Measurements from ENCODE around the gene FAM149A.

FAM149A gene

GRCh38 chr4:186201535-186202230 is 97.2 kb downstream of the FAM149A start:
- WGBS (ENCODE audit: extremely low coverage, insufficient coverage, insufficient read length), result no CpG with 5 or more reads among the region's 9 CpGs

GRCh38 chr4:186202490-186203140 is 98.1 kb downstream of the FAM149A start:
- Histone ChIP-seq H3K4ac (ENCODE audit: low read depth, low read length) (no peak overlapping the region), H3K4me2 (ENCODE audit: low read length) (no peak overlapping the region), H3K23ac (ENCODE audit: low read length) (no peak overlapping the region), H3K9ac (ENCODE audit: low read length) (no peak overlapping the region), H3K4me1 (ENCODE audit: control insufficient read depth in 1 of 2, insufficient read depth in 2 of 2, low read length in 2 of 2) (no peaks in the 10 kb centered on the region), H3K4me3 (ENCODE audit: low read depth, low read length) (no peak overlapping the region), H3K36me3 (ENCODE audit: control insufficient read depth in 1 of 2, insufficient read depth in 2 of 2, low read length in 2 of 2) (no peaks in the 10 kb centered on the region), H2BK120ac (ENCODE audit: insufficient read depth, low read length, poor library complexity) (no peak overlapping the region), H3K79me1 (ENCODE audit: low read length) (no peaks in the 10 kb centered on the region), H4K12ac (ENCODE audit: low read depth, low read length) (no peak overlapping the region), H2BK5ac (ENCODE audit: low read depth, low read length, poor library complexity) (no peak overlapping the region), H3K18ac (ENCODE audit: low read length) (no peak overlapping the region), H4K91ac (ENCODE audit: low read depth, low read length) (no peak overlapping the region), H2AK5ac (ENCODE audit: low read length) (no peak overlapping the region), H3K27ac (ENCODE audit: low read depth, low read length) (no peak overlapping the region), H2AFZ (ENCODE audit: insufficient read depth, low read length, poor library complexity) (no peak overlapping the region), H3K27me3 (ENCODE audit: insufficient read depth, low read length) (no peaks in the 10 kb centered on the region), H4K8ac (ENCODE audit: low read depth, low read length) (no peak overlapping the region), H3K14ac (ENCODE audit: low read length) (no peak overlapping the region), H3K9me3 (ENCODE audit: insufficient read depth, low read depth, low read length) (peaks cover 2% of the 10 kb centered on the region), H3K79me2 (ENCODE audit: control insufficient read depth, insufficient read depth, low read length, poor library complexity) (no peaks in the 10 kb centered on the region), H2BK12ac (ENCODE audit: low read length) (no peak overlapping the region)
- DNase-seq, result no peak
- no CpG with 5 or more reads among the region's 8 CpGs for WGBS (ENCODE audit: extremely low coverage, insufficient coverage, insufficient read length)

More at GRCh38 chr4:186201535-186202230, 97.2 kb downstream of the FAM149A start:
- no peaks in the 10 kb centered on the region for H3K27me3 ChIP-seq (ENCODE audit: insufficient read depth, low read length)
- no peak overlapping the region for H2AFZ ChIP-seq (ENCODE audit: insufficient read depth, low read length, poor library complexity)
- H4K8ac ChIP-seq (ENCODE audit: low read depth, low read length), result no peak overlapping the region
- H3K4me3 ChIP-seq (ENCODE audit: low read depth, low read length), result no peak overlapping the region
- no peaks in the 10 kb centered on the region for H3K79me2 ChIP-seq (ENCODE audit: control insufficient read depth, insufficient read depth, low read length, poor library complexity)
- peak; percentile 26 to 63 for DNase-seq
- no peaks in the 10 kb centered on the region for H3K36me3 ChIP-seq (ENCODE audit: control insufficient read depth in 1 of 2, insufficient read depth in 2 of 2, low read length in 2 of 2)
- no peak overlapping the region for H3K14ac ChIP-seq (ENCODE audit: low read length)
- no peaks in the 10 kb centered on the region for H3K79me1 ChIP-seq (ENCODE audit: low read length)
- no peak overlapping the region for H3K18ac ChIP-seq (ENCODE audit: low read length)
- no peak overlapping the region for H2BK12ac ChIP-seq (ENCODE audit: low read length)
- H3K23ac ChIP-seq (ENCODE audit: low read length), result no peak overlapping the region
- no peak overlapping the region for H4K91ac ChIP-seq (ENCODE audit: low read depth, low read length)
- no peak overlapping the region for H3K4ac ChIP-seq (ENCODE audit: low read depth, low read length)
- H3K9ac ChIP-seq (ENCODE audit: low read length), result no peak overlapping the region
- no peak overlapping the region for H4K12ac ChIP-seq (ENCODE audit: low read depth, low read length)
- H3K4me1 ChIP-seq (ENCODE audit: control insufficient read depth in 1 of 2, insufficient read depth in 2 of 2, low read length in 2 of 2), result no peaks in the 10 kb centered on the region
- H3K27ac ChIP-seq (ENCODE audit: low read depth, low read length), result no peak overlapping the region
- H3K9me3 ChIP-seq (ENCODE audit: insufficient read depth, low read depth, low read length), result peaks cover 2% of the 10 kb centered on the region
- no peak overlapping the region for H2BK120ac ChIP-seq (ENCODE audit: insufficient read depth, low read length, poor library complexity)
- H3K4me2 ChIP-seq (ENCODE audit: low read length), result no peak overlapping the region
- H2BK5ac ChIP-seq (ENCODE audit: low read depth, low read length, poor library complexity), result no peak overlapping the region
- H2AK5ac ChIP-seq (ENCODE audit: low read length), result no peak overlapping the region

- Histone ChIP-seq H2BK5ac (ENCODE audit: low read depth, low read length, poor library complexity) (no peak overlapping the region), H3K27me3 (ENCODE audit: insufficient read depth, low read length) (no peaks in the 10 kb centered on the region), H3K18ac (ENCODE audit: low read length) (no peak overlapping the region), H2BK12ac (ENCODE audit: low read length) (no peak overlapping the region), H3K4me2 (ENCODE audit: low read length) (no peak overlapping the region), H3K14ac (ENCODE audit: low read length) (no peak overlapping the region), H2BK120ac (ENCODE audit: insufficient read depth, low read length, poor library complexity) (no peak overlapping the region), H3K23ac (ENCODE audit: low read length) (no peak overlapping the region), H3K9me3 (ENCODE audit: insufficient read depth, low read depth, low read length) (peaks cover 2% of the 10 kb centered on the region), H3K4me1 (ENCODE audit: control insufficient read depth in 1 of 2, insufficient read depth in 2 of 2, low read length in 2 of 2) (no peaks in the 10 kb centered on the region), H3K4ac (ENCODE audit: low read depth, low read length) (no peak overlapping the region), H3K4me3 (ENCODE audit: low read depth, low read length) (no peak overlapping the region), H3K27ac (ENCODE audit: low read depth, low read length) (no peak overlapping the region), H2AK5ac (ENCODE audit: low read length) (no peak overlapping the region), H3K36me3 (ENCODE audit: control insufficient read depth in 1 of 2, insufficient read depth in 2 of 2, low read length in 2 of 2) (no peaks in the 10 kb centered on the region), H2AFZ (ENCODE audit: insufficient read depth, low read length, poor library complexity) (no peak overlapping the region), H3K79me2 (ENCODE audit: control insufficient read depth, insufficient read depth, low read length, poor library complexity) (no peaks in the 10 kb centered on the region), H4K8ac (ENCODE audit: low read depth, low read length) (no peak overlapping the region), H3K9ac (ENCODE audit: low read length) (no peak overlapping the region), H4K91ac (ENCODE audit: low read depth, low read length) (no peak overlapping the region), H4K12ac (ENCODE audit: low read depth, low read length) (no peak overlapping the region), H3K79me1 (ENCODE audit: low read length) (no peaks in the 10 kb centered on the region)
- WGBS (ENCODE audit: extremely low coverage, insufficient coverage, insufficient read length), result no CpG with 5 or more reads among the region's 12 CpGs
- peak in 1 of 2 donors; percentile 17 for DNase-seq
These were observed 98.9 kb downstream of the FAM149A start for GRCh38 chr4:186203406-186203805.

DNA sequence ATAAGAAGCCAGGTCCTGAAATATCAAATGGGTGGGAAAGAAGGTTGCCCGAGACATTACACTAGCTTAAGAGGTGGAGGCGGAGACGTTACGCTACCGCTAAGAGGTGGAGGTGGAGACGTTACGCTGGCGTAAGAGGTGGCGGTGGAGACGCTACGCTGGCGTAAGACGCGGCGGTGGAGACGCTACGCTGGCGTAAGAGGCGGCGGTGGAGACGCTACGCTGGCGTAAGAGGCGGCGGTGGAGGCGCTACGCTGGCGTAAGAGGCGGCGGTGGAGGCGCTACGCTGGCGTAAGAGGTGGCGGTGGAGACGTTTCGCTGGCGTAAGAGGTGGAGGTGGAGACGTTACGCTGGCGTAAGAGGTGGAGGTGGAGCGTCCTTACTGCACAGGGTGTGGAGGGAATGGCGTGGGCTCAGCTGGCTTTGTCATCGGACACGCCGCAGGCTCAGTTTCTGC is 99.6 kb downstream of the FAM149A start:
- Histone ChIP-seq H3K4ac (ENCODE audit: low read depth, low read length) (no peak overlapping the region), H3K4me2 (ENCODE audit: low read length) (no peak overlapping the region), H3K27me3 (ENCODE audit: insufficient read depth, low read length) (no peaks in the 10 kb centered on the region), H3K4me1 (ENCODE audit: control insufficient read depth in 1 of 2, insufficient read depth in 2 of 2, low read length in 2 of 2) (no peaks in the 10 kb centered on the region), H3K4me3 (ENCODE audit: low read depth, low read length) (peak overlapping the region; percentile 37), H4K91ac (ENCODE audit: low read depth, low read length) (no peak overlapping the region), H3K79me2 (ENCODE audit: control insufficient read depth, insufficient read depth, low read length, poor library complexity) (no peaks in the 10 kb centered on the region), H3K9ac (ENCODE audit: low read length) (no peak overlapping the region), H4K8ac (ENCODE audit: low read depth, low read length) (no peak overlapping the region), H3K18ac (ENCODE audit: low read length) (no peak overlapping the region), H2BK5ac (ENCODE audit: low read depth, low read length, poor library complexity) (no peak overlapping the region), H3K36me3 (ENCODE audit: control insufficient read depth in 1 of 2, insufficient read depth in 2 of 2, low read length in 2 of 2) (no peaks in the 10 kb centered on the region), H2BK12ac (ENCODE audit: low read length) (no peak overlapping the region), H3K79me1 (ENCODE audit: low read length) (no peaks in the 10 kb centered on the region), H2AFZ (ENCODE audit: insufficient read depth, low read length, poor library complexity) (no peak overlapping the region), H2BK120ac (ENCODE audit: insufficient read depth, low read length, poor library complexity) (no peak overlapping the region), H4K12ac (ENCODE audit: low read depth, low read length) (no peak overlapping the region), H2AK5ac (ENCODE audit: low read length) (no peak overlapping the region), H3K14ac (ENCODE audit: low read length) (no peak overlapping the region), H3K23ac (ENCODE audit: low read length) (no peak overlapping the region), H3K27ac (ENCODE audit: low read depth, low read length) (no peak overlapping the region), H3K9me3 (ENCODE audit: insufficient read depth, low read depth, low read length) (peaks cover 2% of the 10 kb centered on the region)
- no CpG with 5 or more reads among the region's 45 CpGs for WGBS (ENCODE audit: extremely low coverage, insufficient coverage, insufficient read length)
- peak; percentile 68 to 80 for DNase-seq

All from trophoblast cell (in vitro differentiated cells and primary cell).